H9 (cell line): Measurements from ENCODE around the gene YTHDC2. TPM values are rescaled to one million over a fixed set of nuclear protein-coding genes. Genes with fewer than 3 reads are reported as not detected.

Experiments
- DNase-seq: peaks from one replicate; pipeline ENCODE4 v3.0.0-alpha.2; 2017
- H2AFZ ChIP-seq: one replicate; pipeline ENCODE4 v1.6.1; 2013; ENCODE audit warnings: mild to moderate bottlenecking, low read length, control low read depth, moderate library complexity
- H2AK5ac ChIP-seq: 2 replicates; pipeline ENCODE4 v1.6.1; 2013; ENCODE audit warnings: low read length, control low read depth, mixed read lengths; ENCODE audit not compliant: insufficient read length
- H2BK120ac ChIP-seq: one replicate; pipeline ENCODE4 v1.6.1; 2013; ENCODE audit warnings: low read depth, mild to moderate bottlenecking, low read length, control low read depth, inconsistent platforms; ENCODE audit not compliant: poor library complexity, severe bottlenecking
- H2BK12ac ChIP-seq: 2 replicates; pipeline ENCODE4 v1.6.1; 2013; ENCODE audit warnings: low read length, control low read depth, mixed read lengths, low read depth; ENCODE audit not compliant: insufficient read length
- H2BK15ac ChIP-seq: 2 replicates; pipeline ENCODE4 v1.6.1; 2013; ENCODE audit warnings: low read depth, low read length, control low read depth
- H2BK20ac ChIP-seq: one replicate; pipeline ENCODE4 v1.6.1; 2013; ENCODE audit warnings: low read depth, mild to moderate bottlenecking, low read length, control low read depth, inconsistent platforms; ENCODE audit not compliant: poor library complexity, severe bottlenecking
- H2BK5ac ChIP-seq: 2 replicates; pipeline ENCODE4 v1.6.1; 2013; ENCODE audit warnings: low read length, control low read depth, mixed read lengths; ENCODE audit not compliant: insufficient read length
- H3K14ac ChIP-seq: 2 replicates; pipeline ENCODE4 v1.6.1; 2013; ENCODE audit warnings: low read length, control low read depth; ENCODE audit not compliant: insufficient read depth
- H3K18ac ChIP-seq: 2 replicates; pipeline ENCODE4 v1.6.1; 2013; ENCODE audit warnings: low read depth, mild to moderate bottlenecking, mixed read lengths, low read length, control low read depth; ENCODE audit not compliant: insufficient read length
- H3K23ac ChIP-seq: 2 replicates; pipeline ENCODE4 v1.6.1; 2013; ENCODE audit warnings: low read length, control low read depth, mixed read lengths, low read depth; ENCODE audit not compliant: insufficient read length
- H3K23me2 ChIP-seq: 2 replicates; pipeline ENCODE4 v1.6.1; 2013; ENCODE audit warnings: low read depth, mild to moderate bottlenecking, mixed read lengths, low read length, control low read depth; ENCODE audit not compliant: insufficient read length, poor library complexity, severe bottlenecking
- H3K27ac ChIP-seq: 2 replicates; pipeline ENCODE4 v1.5.1; 2013; ENCODE audit warnings: low read length, control low read depth, mixed read lengths, low read depth; ENCODE audit not compliant: insufficient read length
- H3K27me3 ChIP-seq: 2 replicates; pipeline ENCODE4 v1.6.1; 2013; ENCODE audit warnings: low read length, control low read depth, inconsistent platforms; ENCODE audit not compliant: insufficient read depth
- H3K4ac ChIP-seq: 2 replicates; pipeline ENCODE4 v1.6.1; 2013; ENCODE audit warnings: low read depth, mild to moderate bottlenecking, control low read depth, inconsistent platforms, low read length, moderate library complexity
- H3K4me1 ChIP-seq: 2 replicates; pipeline ENCODE4 v1.6.1; 2013; ENCODE audit warnings: low read length, control low read depth, inconsistent platforms; ENCODE audit not compliant: insufficient read depth
- H3K4me2 ChIP-seq: 2 replicates; pipeline ENCODE4 v1.6.1; 2013; ENCODE audit warnings: low read length, control low read depth, mixed read lengths; ENCODE audit not compliant: insufficient read length, insufficient read depth
- H3K56ac ChIP-seq: 2 replicates; pipeline ENCODE4 v1.6.1; 2013; ENCODE audit warnings: low read depth, mild to moderate bottlenecking, mixed read lengths, low read length, control low read depth; ENCODE audit not compliant: insufficient read length
- H3K79me1 ChIP-seq: 2 replicates; pipeline ENCODE4 v1.6.1; 2013; ENCODE audit warnings: low read depth, mild to moderate bottlenecking, moderate library complexity, low read length, control low read depth, inconsistent platforms; ENCODE audit not compliant: insufficient read depth, poor library complexity, severe bottlenecking
- H3K79me2 ChIP-seq: 2 replicates; pipeline ENCODE4 v1.6.1; 2013; ENCODE audit warnings: low read length, control low read depth, inconsistent platforms; ENCODE audit not compliant: insufficient read depth
- H3K9ac ChIP-seq: 2 replicates; pipeline ENCODE4 v1.6.1; 2013; ENCODE audit warnings: low read length, control low read depth, mixed read lengths; ENCODE audit not compliant: insufficient read length; ENCODE audit errors: extremely low read depth
- H3K9me3 ChIP-seq: one replicate; pipeline ENCODE4 v1.6.1; 2013; ENCODE audit warnings: low read depth, low read length, inconsistent platforms; ENCODE audit not compliant: control insufficient read depth
- H3T11ph ChIP-seq: one replicate; pipeline ENCODE4 v1.6.1; 2013; ENCODE audit warnings: mild to moderate bottlenecking, low read length, control low read depth, inconsistent platforms
- H4K20me1 ChIP-seq: one replicate; pipeline ENCODE4 v1.6.1; 2013; ENCODE audit not compliant: control insufficient read depth, insufficient read length, insufficient read depth
- H4K5ac ChIP-seq: 2 replicates; pipeline ENCODE4 v1.6.1; 2013; ENCODE audit warnings: low read depth, mild to moderate bottlenecking, mixed read lengths, low read length, control low read depth; ENCODE audit not compliant: insufficient read length
- H4K8ac ChIP-seq: replicated peaks from 2 replicates; pipeline ENCODE4 v1.6.1; 2013; ENCODE audit warnings: low read length, control low read depth, mixed read lengths, low read depth; ENCODE audit not compliant: insufficient read length
- H4K91ac ChIP-seq: 2 replicates; pipeline ENCODE4 v1.6.1; 2013; ENCODE audit warnings: low read depth, mild to moderate bottlenecking, moderate library complexity, mixed read lengths, low read length, control low read depth; ENCODE audit not compliant: insufficient read length
- H3K27ac Mint-ChIP-seq, 3 experiments: 2 replicates in 2 of 3; 3 replicates in 1 of 3; pipeline ENCODE4 v1.8.0; 2020 to 2021; ENCODE audit warnings: mixed read lengths in 3 of 3, mild to moderate bottlenecking in 1 of 3, moderate library complexity in 1 of 3
- H3K27me3 Mint-ChIP-seq: 2 replicates; pipeline ENCODE4 v1.8.0; 2021; ENCODE audit warnings: low read depth, mild to moderate bottlenecking, moderate library complexity, mixed read lengths
- H3K36me3 Mint-ChIP-seq, 3 experiments: 2 replicates in 2 of 3; 3 replicates in 1 of 3; pipeline ENCODE4 v1.8.0; 2020 to 2021; ENCODE audit warnings: low read depth in 3 of 3, mixed read lengths in 3 of 3; ENCODE audit not compliant: insufficient read depth in 1 of 3
- H3K4me1 Mint-ChIP-seq, 2 experiments: 2 replicates each; pipeline ENCODE4 v1.8.0; 2020; ENCODE audit warnings: mixed read lengths in 2 of 2
- H3K4me3 Mint-ChIP-seq, 2 experiments: 2 replicates in 1 of 2; 3 replicates in 1 of 2; pipeline ENCODE4 v1.8.0; 2020 to 2021; ENCODE audit warnings: mild to moderate bottlenecking in 2 of 2, mixed read lengths in 2 of 2, moderate library complexity in 1 of 2
- H3K9me3 Mint-ChIP-seq, 2 experiments: 2 replicates in 1 of 2; 3 replicates in 1 of 2; pipeline ENCODE4 v1.8.0; 2020; ENCODE audit warnings: mild to moderate bottlenecking in 2 of 2, mixed read lengths in 2 of 2, moderate library complexity in 1 of 2
- WGBS: extraction: QIAGEN DNeasy Blood & Tissue Kit; methylation state at CpG from one replicate; pipeline ENCODE4 v1.1.7; 2013; ENCODE audit warnings: missing lambda C conversion rate, low lambda C conversion rate, mixed read lengths; ENCODE audit not compliant: insufficient read length; ENCODE audit errors: extremely low coverage; 5-methylcytosine and 5-hydroxymethylcytosine counted together
- total RNA-seq: library from RNA; stranded (reverse); gene quantifications from 2 replicates; pipeline ENCODE4 v1.2.1, GENCODE V29; 2021
- TF ChIP-seq, protein P1 (sequence below): fragments of 200-600 bp; sonication (generic); conservative IDR thresholded peaks from 3 replicates; pipeline ENCODE4 v1.8.0; 2021; ENCODE audit warnings: antibody characterized with exemption, mild to moderate bottlenecking

Gene YTHDC2
- total RNA-seq, 1 experiment from 2014 or later: 22.5 TPM

DNA sequence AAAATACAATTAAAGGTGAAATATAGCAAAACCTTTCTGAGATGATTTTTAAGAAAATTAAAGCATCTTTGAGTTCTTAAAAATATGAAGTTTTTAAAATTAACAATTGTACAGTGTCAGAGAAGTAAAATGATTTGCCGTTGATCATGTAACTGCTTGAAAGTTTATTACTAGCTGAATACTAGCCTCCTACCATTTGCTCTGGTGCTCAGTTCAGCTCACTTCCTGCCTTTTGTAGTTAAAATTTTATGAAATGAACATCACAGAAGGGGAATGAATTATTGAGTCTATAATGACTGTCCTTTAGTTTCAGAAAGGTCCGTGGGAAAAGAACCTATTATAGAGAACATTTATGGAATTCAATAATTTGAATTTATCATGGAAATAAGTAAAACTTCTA, 9.7 kb downstream of the YTHDC2 start:
- Histone ChIP-seq H2BK20ac (no peak overlapping the region), H3K56ac (no peak overlapping the region), H2BK120ac (no peak overlapping the region), H2BK15ac (no peak overlapping the region), H3T11ph (no peak overlapping the region), H3K27me3 (no peaks in the 10 kb centered on the region), H4K91ac (no peak overlapping the region), H2AK5ac (no peak overlapping the region), H3K79me2 (no peaks in the 10 kb centered on the region), H4K5ac (no peak overlapping the region), H4K20me1 (no peaks in the 10 kb centered on the region), H3K14ac (no peak overlapping the region), H3K9me3 (no peaks in the 10 kb centered on the region), H3K18ac (no peak overlapping the region), H2AFZ (no peak overlapping the region), H2BK5ac (no peak overlapping the region), H4K8ac (no peak overlapping the region), H3K4ac (no peak overlapping the region), H3K4me1 (no peaks in the 10 kb centered on the region), H3K4me2 (no peak overlapping the region), H3K23ac (no peak overlapping the region), H3K79me1 (no peaks in the 10 kb centered on the region), H3K27ac (no peak overlapping the region), H3K9ac (no peak overlapping the region), H3K23me2 (no peaks in the 10 kb centered on the region), H2BK12ac (no peak overlapping the region)
- peaks cover 7 to 26% (median 23%) of the 10 kb centered on the region in 3 experiments; a peak in 5 of 7 replicates for H3K36me3 Mint-ChIP-seq
- no peaks in the 10 kb centered on the region for H3K27me3 Mint-ChIP-seq
- H3K4me1 Mint-ChIP-seq: peaks cover 7 to 17% of the 10 kb centered on the region in 2 experiments; a peak in 3 of 4 replicates
- TF ChIP-seq, protein P1, sequence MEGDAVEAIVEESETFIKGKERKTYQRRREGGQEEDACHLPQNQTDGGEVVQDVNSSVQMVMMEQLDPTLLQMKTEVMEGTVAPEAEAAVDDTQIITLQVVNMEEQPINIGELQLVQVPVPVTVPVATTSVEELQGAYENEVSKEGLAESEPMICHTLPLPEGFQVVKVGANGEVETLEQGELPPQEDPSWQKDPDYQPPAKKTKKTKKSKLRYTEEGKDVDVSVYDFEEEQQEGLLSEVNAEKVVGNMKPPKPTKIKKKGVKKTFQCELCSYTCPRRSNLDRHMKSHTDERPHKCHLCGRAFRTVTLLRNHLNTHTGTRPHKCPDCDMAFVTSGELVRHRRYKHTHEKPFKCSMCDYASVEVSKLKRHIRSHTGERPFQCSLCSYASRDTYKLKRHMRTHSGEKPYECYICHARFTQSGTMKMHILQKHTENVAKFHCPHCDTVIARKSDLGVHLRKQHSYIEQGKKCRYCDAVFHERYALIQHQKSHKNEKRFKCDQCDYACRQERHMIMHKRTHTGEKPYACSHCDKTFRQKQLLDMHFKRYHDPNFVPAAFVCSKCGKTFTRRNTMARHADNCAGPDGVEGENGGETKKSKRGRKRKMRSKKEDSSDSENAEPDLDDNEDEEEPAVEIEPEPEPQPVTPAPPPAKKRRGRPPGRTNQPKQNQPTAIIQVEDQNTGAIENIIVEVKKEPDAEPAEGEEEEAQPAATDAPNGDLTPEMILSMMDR: no peak
- no peaks in the 10 kb centered on the region for H3K9me3 Mint-ChIP-seq
- no peak for DNase-seq
- WGBS: no CpG with 5 or more reads among the region's 2 CpGs
- H3K4me3 Mint-ChIP-seq: no peak overlapping the region
- peak overlapping the region in 1 of 3 experiments; percentile 56; a peak in 2 of 7 replicates for H3K27ac Mint-ChIP-seq
